KMS-11 (cell line): Measurements from ENCODE around the gene MARCHF10.

ENCODE experiments used
- H2AFZ ChIP-seq: fragments of 200-600 bp; sonication (generic); 2 replicates; pipeline ENCODE4 v1.6.1; 2016; ENCODE audit warnings: antibody characterized with exemption, mixed run types, low read depth
- H3K27ac ChIP-seq: fragments of 200-600 bp; sonication (generic); 2 replicates; pipeline ENCODE4 v1.6.1; 2016; ENCODE audit warnings: mild to moderate bottlenecking, mixed run types
- H3K27me3 ChIP-seq: fragments of 200-600 bp; sonication (generic); 2 replicates; pipeline ENCODE4 v1.6.1; 2017; ENCODE audit warnings: mild to moderate bottlenecking, low read depth, mixed run types, moderate library complexity; ENCODE audit not compliant: insufficient read depth
- H3K36me3 ChIP-seq: fragments of 200-600 bp; sonication (generic); 2 replicates; pipeline ENCODE4 v1.6.1; 2017; ENCODE audit warnings: mild to moderate bottlenecking, mixed run types; ENCODE audit not compliant: insufficient read depth
- H3K4me1 ChIP-seq: fragments of 200-600 bp; sonication (generic); 2 replicates; pipeline ENCODE4 v1.6.1; 2016; ENCODE audit warnings: mild to moderate bottlenecking, low read depth, mixed run types; ENCODE audit not compliant: poor library complexity, severe bottlenecking
- H3K4me2 ChIP-seq: fragments of 200-600 bp; sonication (generic); 2 replicates; pipeline ENCODE4 v1.7.0; 2016; ENCODE audit warnings: mild to moderate bottlenecking, mixed run types
- H3K4me3 ChIP-seq: fragments of 200-600 bp; sonication (generic); IDR thresholded peaks from 2 replicates; pipeline ENCODE4 v1.6.1; 2017; ENCODE audit warnings: low read depth, low read length, mixed read lengths; ENCODE audit not compliant: insufficient read depth
- H3K79me2 ChIP-seq: fragments of 200-600 bp; sonication (generic); 2 replicates; pipeline ENCODE4 v1.6.1; 2016; ENCODE audit warnings: low read depth, mixed run types; ENCODE audit not compliant: insufficient read depth
- H3K9ac ChIP-seq: fragments of 200-600 bp; sonication (generic); 2 replicates; pipeline ENCODE4 v1.6.1; 2016; ENCODE audit warnings: mild to moderate bottlenecking, mixed run types
- H4K20me1 ChIP-seq: fragments of 200-600 bp; sonication (generic); 2 replicates; pipeline ENCODE4 v1.6.1; 2016; ENCODE audit warnings: mild to moderate bottlenecking, mixed run types; ENCODE audit not compliant: insufficient read depth
- TF ChIP-seq, protein P1 (sequence below): fragments of 200-600 bp; sonication (generic); conservative IDR thresholded peaks from 2 replicates; pipeline ENCODE4 v1.6.1; 2017; ENCODE audit warnings: low read depth, mild to moderate bottlenecking, antibody characterized with exemption, low read length, moderate library complexity, mixed read lengths

Gene MARCHF10

DNA sequence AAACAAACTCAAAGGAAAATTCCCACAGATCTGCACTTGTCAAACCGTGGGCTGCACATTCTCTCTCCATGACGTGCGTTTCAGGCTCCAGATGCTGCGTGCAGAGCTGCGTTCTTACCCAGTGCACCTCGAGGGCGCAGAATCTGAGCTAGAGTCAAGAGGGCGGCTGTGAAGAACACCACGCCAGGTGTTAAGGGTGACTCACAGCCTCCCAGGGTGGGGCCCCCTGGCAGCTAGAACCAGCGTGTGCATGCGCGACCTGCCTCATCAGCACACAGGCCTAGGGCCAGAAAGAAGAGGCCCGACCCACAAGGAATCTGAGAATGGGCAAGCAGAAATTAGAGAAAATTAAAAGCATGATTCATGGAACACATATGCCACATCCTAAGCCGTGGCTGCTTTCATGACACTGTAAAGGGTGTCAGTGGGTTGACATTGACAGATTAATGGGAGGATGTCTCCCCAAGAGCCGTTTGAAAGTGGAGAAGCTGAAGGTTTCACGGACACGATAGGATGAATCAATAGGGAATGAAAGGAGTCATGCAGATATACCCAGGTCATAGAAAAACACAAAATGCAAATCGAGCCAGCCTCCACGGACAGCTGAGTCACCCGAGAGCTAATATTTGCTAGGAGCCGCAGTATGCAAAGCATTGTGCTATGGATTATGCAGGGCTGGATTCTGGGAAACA, 29.0 kb downstream of the MARCHF10 start:
- no peak overlapping the region for H3K27ac ChIP-seq
- H3K4me1 ChIP-seq: no peaks in the 10 kb centered on the region
- H4K20me1 ChIP-seq: no peaks in the 10 kb centered on the region
- no peaks in the 10 kb centered on the region for H3K27me3 ChIP-seq
- no peaks in the 10 kb centered on the region for H3K79me2 ChIP-seq
- no peak overlapping the region for H3K9ac ChIP-seq
- no peak overlapping the region for H3K4me2 ChIP-seq
- TF ChIP-seq, protein P1, sequence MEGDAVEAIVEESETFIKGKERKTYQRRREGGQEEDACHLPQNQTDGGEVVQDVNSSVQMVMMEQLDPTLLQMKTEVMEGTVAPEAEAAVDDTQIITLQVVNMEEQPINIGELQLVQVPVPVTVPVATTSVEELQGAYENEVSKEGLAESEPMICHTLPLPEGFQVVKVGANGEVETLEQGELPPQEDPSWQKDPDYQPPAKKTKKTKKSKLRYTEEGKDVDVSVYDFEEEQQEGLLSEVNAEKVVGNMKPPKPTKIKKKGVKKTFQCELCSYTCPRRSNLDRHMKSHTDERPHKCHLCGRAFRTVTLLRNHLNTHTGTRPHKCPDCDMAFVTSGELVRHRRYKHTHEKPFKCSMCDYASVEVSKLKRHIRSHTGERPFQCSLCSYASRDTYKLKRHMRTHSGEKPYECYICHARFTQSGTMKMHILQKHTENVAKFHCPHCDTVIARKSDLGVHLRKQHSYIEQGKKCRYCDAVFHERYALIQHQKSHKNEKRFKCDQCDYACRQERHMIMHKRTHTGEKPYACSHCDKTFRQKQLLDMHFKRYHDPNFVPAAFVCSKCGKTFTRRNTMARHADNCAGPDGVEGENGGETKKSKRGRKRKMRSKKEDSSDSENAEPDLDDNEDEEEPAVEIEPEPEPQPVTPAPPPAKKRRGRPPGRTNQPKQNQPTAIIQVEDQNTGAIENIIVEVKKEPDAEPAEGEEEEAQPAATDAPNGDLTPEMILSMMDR: no peak
- H2AFZ ChIP-seq: no peak overlapping the region
- no peak overlapping the region for H3K4me3 ChIP-seq
- no peaks in the 10 kb centered on the region for H3K36me3 ChIP-seq

DNA sequence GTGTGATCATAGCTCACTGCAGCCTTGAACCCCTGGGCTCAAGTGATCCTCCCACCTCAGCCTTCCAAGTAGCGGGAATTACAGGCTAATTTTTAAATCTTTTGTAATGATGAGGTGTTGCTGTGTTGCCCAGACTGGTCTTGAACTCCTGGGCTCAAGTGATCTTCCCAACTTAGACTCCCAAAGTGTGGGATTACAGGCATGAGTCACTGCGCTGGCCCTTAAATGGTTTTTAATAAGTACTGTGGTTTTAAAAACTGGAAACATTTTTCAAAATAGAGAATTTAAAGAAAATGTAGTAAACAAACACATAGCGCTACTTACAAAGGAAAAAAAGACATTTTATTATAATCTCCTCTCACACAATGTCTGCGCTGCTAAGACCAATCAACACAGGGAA, 32.2 kb downstream of the MARCHF10 start:
- H3K4me2 ChIP-seq: no peak overlapping the region
- H3K27me3 ChIP-seq: no peaks in the 10 kb centered on the region
- no peak overlapping the region for H2AFZ ChIP-seq
- no peaks in the 10 kb centered on the region for H4K20me1 ChIP-seq
- TF ChIP-seq, protein P1: no peak
- H3K36me3 ChIP-seq: no peaks in the 10 kb centered on the region
- no peak overlapping the region for H3K27ac ChIP-seq
- H3K4me3 ChIP-seq: no peak overlapping the region
- H3K9ac ChIP-seq: no peak overlapping the region
- H3K79me2 ChIP-seq: no peaks in the 10 kb centered on the region
- H3K4me1 ChIP-seq: no peaks in the 10 kb centered on the region

DNA sequence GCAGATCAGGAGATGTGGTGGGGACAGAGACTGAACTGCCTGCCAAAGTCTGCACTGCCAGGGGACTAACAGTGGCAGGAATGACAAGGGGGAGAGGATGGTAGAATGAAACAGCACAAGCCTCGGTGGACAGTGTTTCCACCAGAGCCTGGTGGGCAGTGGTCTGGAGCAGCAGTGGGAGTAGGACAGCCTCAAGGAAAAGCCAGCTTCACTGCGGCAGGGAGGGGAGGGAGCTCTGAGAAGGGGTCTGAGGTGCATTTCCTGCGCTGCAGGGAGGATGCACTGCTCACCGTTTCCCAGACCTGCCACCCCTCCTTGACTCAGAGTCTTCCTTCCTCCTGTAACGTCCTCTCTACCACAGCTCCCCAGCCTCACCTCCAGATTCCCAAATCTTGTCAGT, 33.8 kb downstream of the MARCHF10 start:
- H3K4me3 ChIP-seq: no peak overlapping the region
- H3K27me3 ChIP-seq: no peaks in the 10 kb centered on the region
- no peaks in the 10 kb centered on the region for H3K4me1 ChIP-seq
- no peak overlapping the region for H3K4me2 ChIP-seq
- H3K9ac ChIP-seq: no peak overlapping the region
- TF ChIP-seq, protein P1: no peak
- H4K20me1 ChIP-seq: no peaks in the 10 kb centered on the region
- no peak overlapping the region for H2AFZ ChIP-seq
- H3K36me3 ChIP-seq: no peaks in the 10 kb centered on the region
- H3K79me2 ChIP-seq: no peaks in the 10 kb centered on the region
- no peak overlapping the region for H3K27ac ChIP-seq

DNA sequence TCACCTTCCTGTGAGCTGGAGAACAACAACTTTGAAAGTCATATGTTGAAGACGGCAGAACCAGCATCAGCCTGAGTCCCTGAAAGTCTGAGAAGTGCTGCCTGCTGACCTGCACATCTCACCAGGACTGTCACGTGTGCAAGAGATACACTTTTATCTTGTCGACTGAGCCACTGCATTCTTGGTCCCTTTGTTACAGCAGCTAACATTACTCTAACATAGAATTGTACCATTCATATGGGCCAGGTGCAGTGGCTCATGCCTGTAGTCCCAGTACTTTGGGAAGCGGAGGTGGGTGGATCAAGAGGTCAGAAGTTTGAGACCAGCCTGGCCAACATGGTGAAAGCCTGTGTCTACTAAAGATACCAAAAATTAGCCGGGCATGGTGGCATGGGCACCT, 40.1 kb downstream of the MARCHF10 start:
- H3K4me3 ChIP-seq: no peak overlapping the region
- no peak overlapping the region for H3K4me2 ChIP-seq
- H3K9ac ChIP-seq: no peak overlapping the region
- no peak overlapping the region for H2AFZ ChIP-seq
- no peaks in the 10 kb centered on the region for H4K20me1 ChIP-seq
- no peaks in the 10 kb centered on the region for H3K27me3 ChIP-seq
- no peaks in the 10 kb centered on the region for H3K4me1 ChIP-seq
- H3K36me3 ChIP-seq: no peaks in the 10 kb centered on the region
- H3K27ac ChIP-seq: no peak overlapping the region
- no peaks in the 10 kb centered on the region for H3K79me2 ChIP-seq
- TF ChIP-seq, protein P1: no peak
